ENCODE measurements around the gene ZBTB40. TPM values are rescaled to one million over a fixed set of nuclear protein-coding genes. Genes with fewer than 3 reads are reported as not detected.

ZBTB40 gene
- total RNA-seq, 1 experiment from 2014 or later: 11.5 TPM

DNA sequence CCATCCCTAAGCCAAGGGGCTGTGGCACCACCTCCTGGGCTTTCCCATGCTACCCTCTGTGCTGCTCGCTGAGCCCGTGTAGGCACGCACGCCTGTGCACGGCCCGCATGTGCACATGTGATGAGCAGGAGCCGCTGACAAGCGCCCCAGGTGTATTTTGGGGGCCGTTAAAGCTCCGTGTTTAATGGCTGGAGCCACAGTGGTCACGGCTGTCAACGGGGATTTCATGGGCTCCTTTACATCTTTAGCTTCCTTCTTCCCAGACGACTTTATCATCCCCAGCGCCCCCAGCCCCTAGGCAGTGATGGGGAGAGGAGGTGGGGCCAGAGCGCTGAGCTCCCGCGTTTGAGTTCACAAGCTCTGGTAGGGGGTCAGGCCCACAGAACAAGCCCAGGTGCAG, 99.9 kb downstream of the ZBTB40 start (continued):
- TF ChIP-seq, protein P1, sequence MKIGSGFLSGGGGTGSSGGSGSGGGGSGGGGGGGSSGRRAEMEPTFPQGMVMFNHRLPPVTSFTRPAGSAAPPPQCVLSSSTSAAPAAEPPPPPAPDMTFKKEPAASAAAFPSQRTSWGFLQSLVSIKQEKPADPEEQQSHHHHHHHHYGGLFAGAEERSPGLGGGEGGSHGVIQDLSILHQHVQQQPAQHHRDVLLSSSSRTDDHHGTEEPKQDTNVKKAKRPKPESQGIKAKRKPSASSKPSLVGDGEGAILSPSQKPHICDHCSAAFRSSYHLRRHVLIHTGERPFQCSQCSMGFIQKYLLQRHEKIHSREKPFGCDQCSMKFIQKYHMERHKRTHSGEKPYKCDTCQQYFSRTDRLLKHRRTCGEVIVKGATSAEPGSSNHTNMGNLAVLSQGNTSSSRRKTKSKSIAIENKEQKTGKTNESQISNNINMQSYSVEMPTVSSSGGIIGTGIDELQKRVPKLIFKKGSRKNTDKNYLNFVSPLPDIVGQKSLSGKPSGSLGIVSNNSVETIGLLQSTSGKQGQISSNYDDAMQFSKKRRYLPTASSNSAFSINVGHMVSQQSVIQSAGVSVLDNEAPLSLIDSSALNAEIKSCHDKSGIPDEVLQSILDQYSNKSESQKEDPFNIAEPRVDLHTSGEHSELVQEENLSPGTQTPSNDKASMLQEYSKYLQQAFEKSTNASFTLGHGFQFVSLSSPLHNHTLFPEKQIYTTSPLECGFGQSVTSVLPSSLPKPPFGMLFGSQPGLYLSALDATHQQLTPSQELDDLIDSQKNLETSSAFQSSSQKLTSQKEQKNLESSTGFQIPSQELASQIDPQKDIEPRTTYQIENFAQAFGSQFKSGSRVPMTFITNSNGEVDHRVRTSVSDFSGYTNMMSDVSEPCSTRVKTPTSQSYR (CRISPR knock-in tag; IDR thresholded peaks at IDR 0.05): no peak
- TF ChIP-seq ZNF232 (CRISPR knock-in tag; IDR thresholded peaks at IDR 0.05) (no peak), KAT7 (CRISPR knock-in tag; IDR thresholded peaks at IDR 0.05; ENCODE audit: borderline replicate concordance) (no peak)
- TF ChIP-seq, protein P2, sequence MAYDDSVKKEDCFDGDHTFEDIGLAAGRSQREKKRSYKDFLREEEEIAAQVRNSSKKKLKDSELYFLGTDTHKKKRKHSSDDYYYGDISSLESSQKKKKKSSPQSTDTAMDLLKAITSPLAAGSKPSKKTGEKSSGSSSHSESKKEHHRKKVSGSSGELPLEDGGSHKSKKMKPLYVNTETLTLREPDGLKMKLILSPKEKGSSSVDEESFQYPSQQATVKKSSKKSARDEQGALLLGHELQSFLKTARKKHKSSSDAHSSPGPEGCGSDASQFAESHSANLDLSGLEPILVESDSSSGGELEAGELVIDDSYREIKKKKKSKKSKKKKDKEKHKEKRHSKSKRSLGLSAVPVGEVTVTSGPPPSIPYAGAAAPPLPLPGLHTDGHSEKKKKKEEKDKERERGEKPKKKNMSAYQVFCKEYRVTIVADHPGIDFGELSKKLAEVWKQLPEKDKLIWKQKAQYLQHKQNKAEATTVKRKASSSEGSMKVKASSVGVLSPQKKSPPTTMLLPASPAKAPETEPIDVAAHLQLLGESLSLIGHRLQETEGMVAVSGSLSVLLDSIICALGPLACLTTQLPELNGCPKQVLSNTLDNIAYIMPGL (CRISPR knock-in tag; IDR thresholded peaks at IDR 0.05): no peak
- TF ChIP-seq, protein P3, sequence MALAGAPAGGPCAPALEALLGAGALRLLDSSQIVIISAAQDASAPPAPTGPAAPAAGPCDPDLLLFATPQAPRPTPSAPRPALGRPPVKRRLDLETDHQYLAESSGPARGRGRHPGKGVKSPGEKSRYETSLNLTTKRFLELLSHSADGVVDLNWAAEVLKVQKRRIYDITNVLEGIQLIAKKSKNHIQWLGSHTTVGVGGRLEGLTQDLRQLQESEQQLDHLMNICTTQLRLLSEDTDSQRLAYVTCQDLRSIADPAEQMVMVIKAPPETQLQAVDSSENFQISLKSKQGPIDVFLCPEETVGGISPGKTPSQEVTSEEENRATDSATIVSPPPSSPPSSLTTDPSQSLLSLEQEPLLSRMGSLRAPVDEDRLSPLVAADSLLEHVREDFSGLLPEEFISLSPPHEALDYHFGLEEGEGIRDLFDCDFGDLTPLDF (CRISPR knock-in tag; IDR thresholded peaks at IDR 0.05): no peak
- TF ChIP-seq, protein P4, sequence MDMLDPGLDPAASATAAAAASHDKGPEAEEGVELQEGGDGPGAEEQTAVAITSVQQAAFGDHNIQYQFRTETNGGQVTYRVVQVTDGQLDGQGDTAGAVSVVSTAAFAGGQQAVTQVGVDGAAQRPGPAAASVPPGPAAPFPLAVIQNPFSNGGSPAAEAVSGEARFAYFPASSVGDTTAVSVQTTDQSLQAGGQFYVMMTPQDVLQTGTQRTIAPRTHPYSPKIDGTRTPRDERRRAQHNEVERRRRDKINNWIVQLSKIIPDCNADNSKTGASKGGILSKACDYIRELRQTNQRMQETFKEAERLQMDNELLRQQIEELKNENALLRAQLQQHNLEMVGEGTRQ (CRISPR knock-in tag; IDR thresholded peaks at IDR 0.05): no peak

DNA sequence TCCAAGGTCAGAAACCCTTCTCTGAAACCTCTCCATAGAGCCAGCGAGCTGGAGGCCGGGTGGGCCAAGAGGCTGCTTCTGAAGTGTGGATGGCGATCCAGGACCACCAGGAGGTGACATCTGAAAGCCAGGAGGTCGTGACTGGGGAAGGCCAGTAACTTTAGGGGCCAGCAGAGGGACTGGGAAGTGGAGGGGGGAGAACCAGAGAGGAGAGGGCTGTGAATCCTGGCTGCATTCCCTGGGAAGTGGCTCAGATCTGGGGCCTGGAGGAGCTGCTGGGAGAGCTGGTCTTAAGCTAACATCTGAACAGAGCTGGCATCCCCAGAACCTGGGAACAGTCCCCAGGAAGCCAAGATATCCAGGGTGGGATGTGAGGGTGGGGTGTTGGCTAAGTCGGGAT, 100.4 kb downstream of the ZBTB40 start:
- POLR2A ChIA-PET: no interaction called here
- Mint-ChIP-seq H3K4me1 (peaks cover 35% of the 10 kb centered on the region), H3K27me3 (ENCODE audit: low read depth) (peaks cover 12% of the 10 kb centered on the region), H3K27ac (no peak overlapping the region), H3K9me3 (no peaks in the 10 kb centered on the region), H3K4me3 (no peak overlapping the region), H3K36me3 (no peaks in the 10 kb centered on the region)
- ATAC-seq: no peak
- no peak for DNase-seq (ENCODE audit: low spot score)
- TF ChIP-seq, protein P5, sequence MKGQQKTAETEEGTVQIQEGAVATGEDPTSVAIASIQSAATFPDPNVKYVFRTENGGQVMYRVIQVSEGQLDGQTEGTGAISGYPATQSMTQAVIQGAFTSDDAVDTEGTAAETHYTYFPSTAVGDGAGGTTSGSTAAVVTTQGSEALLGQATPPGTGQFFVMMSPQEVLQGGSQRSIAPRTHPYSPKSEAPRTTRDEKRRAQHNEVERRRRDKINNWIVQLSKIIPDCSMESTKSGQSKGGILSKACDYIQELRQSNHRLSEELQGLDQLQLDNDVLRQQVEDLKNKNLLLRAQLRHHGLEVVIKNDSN (CRISPR knock-in tag; IDR thresholded peaks at IDR 0.05): no peak
- TF ChIP-seq, protein P6, sequence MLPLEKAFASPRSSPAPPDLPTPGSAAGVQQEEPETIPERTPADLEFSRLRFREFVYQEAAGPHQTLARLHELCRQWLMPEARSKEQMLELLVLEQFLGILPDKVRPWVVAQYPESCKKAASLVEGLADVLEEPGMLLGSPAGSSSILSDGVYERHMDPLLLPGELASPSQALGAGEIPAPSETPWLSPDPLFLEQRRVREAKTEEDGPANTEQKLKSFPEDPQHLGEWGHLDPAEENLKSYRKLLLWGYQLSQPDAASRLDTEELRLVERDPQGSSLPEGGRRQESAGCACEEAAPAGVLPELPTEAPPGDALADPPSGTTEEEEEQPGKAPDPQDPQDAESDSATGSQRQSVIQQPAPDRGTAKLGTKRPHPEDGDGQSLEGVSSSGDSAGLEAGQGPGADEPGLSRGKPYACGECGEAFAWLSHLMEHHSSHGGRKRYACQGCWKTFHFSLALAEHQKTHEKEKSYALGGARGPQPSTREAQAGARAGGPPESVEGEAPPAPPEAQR (CRISPR knock-in tag; IDR thresholded peaks at IDR 0.05): no peak
- TF ChIP-seq, protein P7, sequence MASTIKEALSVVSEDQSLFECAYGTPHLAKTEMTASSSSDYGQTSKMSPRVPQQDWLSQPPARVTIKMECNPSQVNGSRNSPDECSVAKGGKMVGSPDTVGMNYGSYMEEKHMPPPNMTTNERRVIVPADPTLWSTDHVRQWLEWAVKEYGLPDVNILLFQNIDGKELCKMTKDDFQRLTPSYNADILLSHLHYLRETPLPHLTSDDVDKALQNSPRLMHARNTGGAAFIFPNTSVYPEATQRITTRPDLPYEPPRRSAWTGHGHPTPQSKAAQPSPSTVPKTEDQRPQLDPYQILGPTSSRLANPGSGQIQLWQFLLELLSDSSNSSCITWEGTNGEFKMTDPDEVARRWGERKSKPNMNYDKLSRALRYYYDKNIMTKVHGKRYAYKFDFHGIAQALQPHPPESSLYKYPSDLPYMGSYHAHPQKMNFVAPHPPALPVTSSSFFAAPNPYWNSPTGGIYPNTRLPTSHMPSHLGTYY (CRISPR knock-in tag; IDR thresholded peaks at IDR 0.05): no peak
- TF ChIP-seq, protein P2 (CRISPR knock-in tag; IDR thresholded peaks at IDR 0.05): no peak
- TF ChIP-seq, protein P8, sequence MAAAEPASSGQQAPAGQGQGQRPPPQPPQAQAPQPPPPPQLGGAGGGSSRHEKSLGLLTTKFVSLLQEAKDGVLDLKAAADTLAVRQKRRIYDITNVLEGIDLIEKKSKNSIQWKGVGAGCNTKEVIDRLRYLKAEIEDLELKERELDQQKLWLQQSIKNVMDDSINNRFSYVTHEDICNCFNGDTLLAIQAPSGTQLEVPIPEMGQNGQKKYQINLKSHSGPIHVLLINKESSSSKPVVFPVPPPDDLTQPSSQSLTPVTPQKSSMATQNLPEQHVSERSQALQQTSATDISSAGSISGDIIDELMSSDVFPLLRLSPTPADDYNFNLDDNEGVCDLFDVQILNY (CRISPR knock-in tag; IDR thresholded peaks at IDR 0.05): no peak
- TF ChIP-seq, protein P9, sequence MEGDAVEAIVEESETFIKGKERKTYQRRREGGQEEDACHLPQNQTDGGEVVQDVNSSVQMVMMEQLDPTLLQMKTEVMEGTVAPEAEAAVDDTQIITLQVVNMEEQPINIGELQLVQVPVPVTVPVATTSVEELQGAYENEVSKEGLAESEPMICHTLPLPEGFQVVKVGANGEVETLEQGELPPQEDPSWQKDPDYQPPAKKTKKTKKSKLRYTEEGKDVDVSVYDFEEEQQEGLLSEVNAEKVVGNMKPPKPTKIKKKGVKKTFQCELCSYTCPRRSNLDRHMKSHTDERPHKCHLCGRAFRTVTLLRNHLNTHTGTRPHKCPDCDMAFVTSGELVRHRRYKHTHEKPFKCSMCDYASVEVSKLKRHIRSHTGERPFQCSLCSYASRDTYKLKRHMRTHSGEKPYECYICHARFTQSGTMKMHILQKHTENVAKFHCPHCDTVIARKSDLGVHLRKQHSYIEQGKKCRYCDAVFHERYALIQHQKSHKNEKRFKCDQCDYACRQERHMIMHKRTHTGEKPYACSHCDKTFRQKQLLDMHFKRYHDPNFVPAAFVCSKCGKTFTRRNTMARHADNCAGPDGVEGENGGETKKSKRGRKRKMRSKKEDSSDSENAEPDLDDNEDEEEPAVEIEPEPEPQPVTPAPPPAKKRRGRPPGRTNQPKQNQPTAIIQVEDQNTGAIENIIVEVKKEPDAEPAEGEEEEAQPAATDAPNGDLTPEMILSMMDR (IDR thresholded peaks at IDR 0.05): no peak
- CTCF ChIA-PET: interaction anchor here (0.6 kb wide), 2 partner anchors 16 to 309 kb away, joined by 3 read pairs; no protein-coding TSS in a partner anchor
